ENCODE results near the gene BICD1.

The BICD1 gene

DNA sequence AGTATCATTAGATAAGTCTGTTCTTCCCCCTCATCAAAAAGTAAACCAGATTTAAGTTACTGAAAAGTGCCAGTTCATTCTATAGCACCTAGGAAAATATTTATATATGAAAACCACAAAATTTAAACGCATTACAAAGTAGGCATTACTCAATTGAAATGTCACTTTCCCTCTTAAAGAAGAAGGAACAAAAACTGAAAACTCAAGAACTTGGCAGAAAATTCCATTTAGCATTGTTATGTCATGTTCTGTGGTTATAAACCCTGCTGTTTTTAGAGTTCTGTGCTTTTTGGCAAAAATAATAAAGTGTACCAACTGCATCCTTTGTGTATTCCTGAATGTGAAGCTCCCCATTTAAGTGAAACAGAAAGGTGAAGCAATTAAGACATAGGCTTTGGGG lies 296.3 kb downstream of the BICD1 start:
- no peak for DNase-seq (ENCODE audit: low read depth)

DNA sequence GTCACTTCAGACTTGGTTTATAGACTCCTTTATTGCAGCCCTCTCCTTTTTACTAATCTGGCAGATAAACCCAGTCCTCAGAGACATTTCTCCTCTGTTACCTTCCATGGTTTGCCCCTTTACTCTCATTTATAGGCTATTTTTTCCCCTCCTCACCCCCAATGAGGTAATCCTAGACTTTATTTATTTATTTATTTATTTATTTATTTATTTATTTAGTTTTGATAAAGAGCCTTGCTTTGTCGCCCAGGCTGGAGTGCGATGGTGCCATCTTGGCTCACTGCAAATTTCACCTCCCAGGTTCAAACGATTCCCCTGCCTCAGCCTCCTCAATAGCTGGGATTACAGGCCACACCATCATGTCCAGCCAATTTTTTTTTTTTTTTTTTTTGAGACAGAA lies 301.1 kb downstream of the BICD1 start:
- no peak for DNase-seq (ENCODE audit: low read depth)

DNA sequence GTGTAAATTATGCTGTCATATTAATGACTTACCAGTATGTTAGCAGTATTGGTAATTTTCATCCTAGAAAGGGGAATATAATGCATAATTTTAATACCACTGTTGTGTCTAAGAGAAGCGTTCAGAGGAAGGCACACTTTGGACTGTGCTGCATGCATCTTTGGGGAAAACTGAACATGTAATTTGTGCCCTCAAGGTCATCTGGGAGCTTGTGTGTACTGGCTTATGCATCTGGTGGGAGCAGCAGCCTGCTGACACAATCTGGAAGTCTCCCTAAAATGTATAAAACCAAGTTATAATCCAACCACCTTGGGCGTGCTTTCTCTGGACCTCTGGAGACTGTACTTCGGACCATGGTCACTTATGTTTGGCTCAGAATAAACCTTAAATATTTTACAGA lies 306.8 kb downstream of the BICD1 start:
- DNase-seq (ENCODE audit: low read depth): no peak

DNA sequence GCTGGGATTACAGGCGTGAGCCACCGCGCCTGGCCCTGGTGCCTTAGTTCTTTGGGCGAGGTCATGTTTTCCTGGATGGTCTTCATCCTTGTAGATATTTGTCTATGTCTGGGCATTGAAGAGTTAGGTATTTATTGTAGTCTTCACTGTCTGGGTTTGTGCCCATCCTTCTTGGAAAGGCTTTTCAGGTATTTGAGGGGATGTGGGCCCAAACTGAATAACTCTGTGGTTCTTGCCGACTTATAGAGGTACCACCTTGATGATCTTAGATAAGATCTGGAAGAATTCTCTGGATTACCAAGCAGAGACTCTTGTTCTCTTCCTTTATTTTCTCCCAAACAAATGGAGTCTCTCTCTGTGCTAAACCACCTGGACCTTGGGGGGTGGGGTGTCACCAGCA lies 311.6 kb downstream of the BICD1 start:
- DNase-seq (ENCODE audit: low read depth): no peak

DNA sequence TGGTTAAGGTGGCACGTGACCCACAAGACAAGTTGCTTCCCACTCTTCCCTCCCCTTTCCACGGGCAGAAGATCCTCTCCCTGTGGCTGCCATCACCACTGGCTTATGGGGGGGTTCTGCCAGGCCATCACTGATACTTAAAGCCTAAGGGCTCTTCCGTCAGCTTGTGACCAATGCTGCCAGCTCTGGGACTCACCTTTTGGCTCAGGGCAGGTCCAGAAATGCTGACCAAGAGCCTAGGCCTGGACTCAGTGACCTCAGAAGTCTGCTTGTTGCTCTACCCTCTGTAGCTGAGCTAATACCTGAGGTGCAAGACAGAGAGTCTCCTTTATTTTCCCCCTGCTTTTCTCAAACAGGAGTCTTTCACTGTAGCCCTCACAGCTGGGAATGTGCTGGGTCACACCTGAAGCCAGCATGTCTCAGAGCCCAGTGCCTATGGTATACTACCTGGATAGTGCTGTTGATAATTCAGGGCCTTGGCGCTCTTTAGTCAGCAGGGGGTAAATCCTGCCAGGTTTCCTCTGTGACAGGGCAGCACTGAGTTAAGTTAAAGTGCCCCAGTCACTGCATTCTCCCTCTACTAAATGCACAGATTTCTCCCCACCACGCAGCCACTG lies 312.4 kb downstream of the BICD1 start:
- no peak for DNase-seq (ENCODE audit: low read depth)

DNA sequence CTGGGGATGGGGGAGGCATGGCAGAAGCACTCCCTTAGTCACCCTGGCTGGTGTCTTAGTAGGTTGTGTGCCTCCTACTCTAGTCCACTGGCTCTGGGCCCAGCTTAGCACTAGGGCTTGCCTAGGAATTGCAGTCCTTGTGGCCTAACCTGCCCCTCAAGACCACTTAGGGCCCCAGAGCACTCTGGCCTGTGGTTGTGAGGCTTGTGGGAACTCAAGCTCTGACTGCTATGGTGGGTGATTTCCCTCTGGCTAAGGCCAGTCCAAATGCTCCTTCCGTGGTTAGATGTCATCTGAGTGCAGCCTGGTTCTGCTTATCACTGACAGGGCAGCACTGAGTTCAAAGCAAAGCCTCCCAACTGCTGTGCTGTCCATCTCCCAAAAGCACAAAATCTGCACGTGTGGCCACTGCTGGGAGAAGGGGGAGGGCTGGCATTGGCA lies 312.9 kb downstream of the BICD1 start:
- no peak for DNase-seq (ENCODE audit: low read depth)

DNA sequence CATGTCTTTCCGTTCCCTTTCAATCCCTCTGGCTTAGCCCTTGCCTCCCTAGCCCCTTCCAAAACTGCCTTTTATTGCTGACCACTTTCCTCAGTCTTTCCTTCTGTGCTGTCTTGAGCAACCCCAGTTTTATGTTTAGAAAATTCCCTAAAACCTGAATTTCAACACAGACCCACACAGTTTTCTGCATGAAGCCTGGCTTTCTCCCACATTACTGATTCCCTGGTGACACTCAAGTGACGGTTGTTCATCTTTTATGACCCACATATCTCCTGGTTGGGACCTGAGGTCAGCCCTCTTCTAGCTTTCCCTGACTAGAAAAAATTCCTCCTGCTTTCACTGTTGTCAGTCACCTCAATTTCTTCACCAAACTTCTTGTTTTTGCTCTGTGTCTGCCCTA lies 313.7 kb downstream of the BICD1 start:
- DNase-seq (ENCODE audit: low read depth): no peak

DNA sequence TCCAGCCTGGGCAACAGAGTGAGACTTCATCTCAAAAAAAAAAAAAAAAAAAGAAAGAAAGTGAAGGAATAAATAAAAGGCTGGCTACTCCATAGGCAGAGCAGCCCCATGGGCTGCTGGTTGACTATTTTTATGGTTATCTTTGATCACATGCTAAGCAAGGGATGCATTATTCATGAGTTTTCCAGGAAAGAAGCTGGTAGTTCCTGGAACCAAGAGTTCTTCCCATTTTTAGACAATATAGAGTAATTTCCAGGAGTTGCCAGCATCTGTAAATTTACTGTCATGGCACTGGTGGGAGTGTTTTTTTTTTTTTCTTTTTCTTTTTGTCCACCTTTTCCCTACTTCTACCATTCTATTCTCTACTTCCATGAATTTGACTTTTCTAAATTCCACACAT lies 316.9 kb downstream of the BICD1 start:
- DNase-seq (ENCODE audit: low read depth): no peak

DNA sequence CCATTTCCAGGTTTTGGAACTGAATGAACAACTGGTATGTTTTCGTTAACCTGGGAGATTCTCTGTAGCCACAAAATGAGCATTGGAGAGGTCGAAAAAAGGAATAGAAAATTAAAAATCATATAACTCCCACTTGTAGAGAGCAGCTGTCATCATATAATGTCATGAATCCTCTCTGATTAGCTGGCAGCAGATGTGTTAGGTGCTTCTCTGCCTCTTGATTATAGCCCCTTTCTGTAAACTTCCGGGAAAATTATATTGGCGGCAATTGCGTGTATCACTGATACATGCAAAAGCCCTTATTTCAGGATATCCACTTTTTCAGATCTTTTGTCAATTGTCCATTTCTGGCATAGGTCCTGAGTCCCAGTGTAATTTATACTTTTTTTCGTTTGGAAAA lies 324.4 kb downstream of the BICD1 start:
- no peak for DNase-seq (ENCODE audit: low read depth)

Data from stimulated activated CD8-positive, alpha-beta memory T cell treated with anti-CD3 and anti-CD28 coated beads, Interleukin-15, amount 100 ng/mL, for 24 hours (primary cell).